GM18499 (cell line): ENCODE results near the gene NHLRC4.
A peak's percentile ranks its signal among the peaks of the same experiment; 100 is the strongest.

Source experiments
- ATAC-seq: cut with Tn5 transposase; IDR thresholded peaks from one replicate; pipeline ENCODE4 v1.9.1; 2021; ENCODE audit warnings: moderate number of reproducible peaks; ENCODE audit not compliant: insufficient read depth, unreplicated experiment

Gene NHLRC4

GRCh38 chr16:580946-581498 lies 14.2 kb downstream of the NHLRC4 start:
- no peak for ATAC-seq

- no peak for ATAC-seq
Measured at GRCh38 chr16:582218-582613, 15.4 kb downstream of the NHLRC4 start.

DNA sequence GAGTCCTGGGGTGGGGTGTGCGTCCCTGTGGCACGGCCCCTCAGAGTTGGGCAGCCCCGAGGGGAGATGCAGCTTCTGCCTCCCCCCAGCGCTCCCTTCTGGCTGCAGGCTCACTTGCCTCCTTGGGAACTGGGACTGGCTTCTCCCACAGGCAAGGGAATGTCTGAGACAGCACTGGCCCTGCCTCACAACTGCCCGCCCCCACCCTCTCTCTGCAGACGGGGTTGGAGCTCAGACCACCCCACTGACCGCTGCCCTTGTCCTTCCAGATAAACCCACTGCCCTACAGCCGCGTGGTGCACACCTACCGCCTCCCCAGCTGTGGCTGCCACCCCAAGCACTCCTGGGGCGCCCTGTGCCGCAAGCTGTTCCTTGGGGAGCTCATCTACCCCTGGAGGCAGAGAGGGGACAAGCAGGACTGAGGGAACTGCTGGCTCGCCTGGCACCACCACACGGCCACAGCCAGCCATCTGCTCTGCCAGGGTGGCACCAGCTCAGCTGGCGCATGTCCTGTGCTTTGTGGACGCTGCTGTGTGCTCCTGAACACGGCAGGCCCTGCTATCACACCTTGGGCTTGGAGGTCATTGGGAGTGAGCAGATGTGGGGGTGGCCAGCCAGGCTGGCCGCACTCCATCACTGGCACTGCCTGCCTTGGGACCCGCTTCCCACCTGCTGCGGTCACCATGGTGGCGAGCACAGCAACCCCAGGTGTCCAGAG lies 16.0 kb downstream of the NHLRC4 start:
- ATAC-seq, result no peak

GRCh38 chr16:583470-583814 lies 16.6 kb downstream of the NHLRC4 start:
- ATAC-seq, result no peak

DNA sequence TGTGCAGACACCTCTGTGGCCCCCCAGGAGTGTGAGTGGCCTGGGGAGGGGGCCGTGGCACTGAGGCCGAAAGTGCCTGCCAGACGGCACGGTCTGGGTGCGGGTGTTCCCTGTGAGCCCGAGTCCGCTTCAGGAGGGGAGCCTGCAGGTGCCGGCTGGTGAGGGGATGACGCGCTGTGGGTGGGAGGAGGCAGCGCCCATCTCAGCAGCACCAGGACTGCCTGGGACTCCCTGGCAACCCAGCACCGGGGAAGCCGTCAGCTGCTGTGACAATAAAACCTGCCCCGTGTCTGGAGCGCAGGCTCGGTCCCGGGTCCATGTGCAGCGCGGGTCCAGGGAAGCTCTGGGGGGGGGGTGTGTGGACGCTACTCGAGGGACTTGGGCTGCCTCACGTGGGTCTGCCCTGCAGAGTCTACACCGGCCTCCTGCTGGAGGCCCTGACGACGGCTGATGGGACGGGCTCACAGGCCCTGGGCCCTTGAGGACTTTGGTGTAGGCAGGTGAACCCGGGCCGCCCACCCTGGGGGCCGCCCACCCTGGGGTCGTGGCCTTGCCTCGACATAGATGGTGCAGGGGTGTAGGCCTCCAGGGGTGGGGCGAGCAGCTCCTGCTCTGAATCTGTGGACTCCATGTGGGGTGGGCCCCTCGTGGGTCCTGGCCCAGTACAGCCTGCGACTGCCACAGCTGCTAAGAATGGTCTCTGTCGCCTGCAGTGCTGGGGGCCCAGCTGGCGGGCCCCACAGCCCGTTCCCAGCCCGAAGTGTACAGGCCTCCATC lies 17.2 kb downstream of the NHLRC4 start:
- no peak for ATAC-seq

DNA sequence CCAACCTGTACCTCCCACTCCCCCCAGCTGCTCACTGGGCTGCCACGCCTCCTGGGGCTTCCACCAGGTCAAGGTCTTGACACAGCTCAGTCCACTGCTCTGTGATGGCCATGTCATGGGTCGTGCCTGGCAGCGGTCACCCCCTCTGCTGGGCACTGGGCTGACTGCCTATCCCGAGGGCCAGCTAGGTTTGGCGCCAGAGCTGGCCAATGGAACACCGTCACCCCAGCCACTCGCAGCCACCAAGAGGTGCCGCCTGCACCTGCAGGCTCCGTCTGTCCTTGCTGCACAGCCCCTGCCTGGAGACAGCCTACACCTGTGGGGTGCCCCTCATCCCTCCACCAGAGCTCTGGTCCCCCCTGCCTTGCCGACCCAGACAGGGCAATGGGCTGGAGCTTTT lies 18.5 kb downstream of the NHLRC4 start:
- no peak for ATAC-seq

GRCh38 chr16:586047-586644 lies 19.3 kb downstream of the NHLRC4 start:
- ATAC-seq, result no peak

- ATAC-seq, result no peak
Measured at GRCh38 chr16:586645-587590, 20.1 kb downstream of the NHLRC4 start.

DNA sequence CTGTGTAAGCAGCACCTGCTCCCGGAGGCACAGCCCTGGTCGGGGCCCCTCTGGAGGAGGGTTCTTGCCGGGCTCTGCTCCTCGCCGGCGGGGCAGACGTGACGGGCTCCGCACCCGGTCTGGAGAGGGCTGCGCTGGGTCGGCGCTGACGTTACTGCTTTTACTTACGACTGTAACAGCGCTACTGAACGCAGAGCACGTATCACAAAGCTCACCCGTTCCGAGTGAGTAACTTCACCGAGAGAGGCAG lies 21.8 kb downstream of the NHLRC4 start:
- no peak for ATAC-seq

DNA sequence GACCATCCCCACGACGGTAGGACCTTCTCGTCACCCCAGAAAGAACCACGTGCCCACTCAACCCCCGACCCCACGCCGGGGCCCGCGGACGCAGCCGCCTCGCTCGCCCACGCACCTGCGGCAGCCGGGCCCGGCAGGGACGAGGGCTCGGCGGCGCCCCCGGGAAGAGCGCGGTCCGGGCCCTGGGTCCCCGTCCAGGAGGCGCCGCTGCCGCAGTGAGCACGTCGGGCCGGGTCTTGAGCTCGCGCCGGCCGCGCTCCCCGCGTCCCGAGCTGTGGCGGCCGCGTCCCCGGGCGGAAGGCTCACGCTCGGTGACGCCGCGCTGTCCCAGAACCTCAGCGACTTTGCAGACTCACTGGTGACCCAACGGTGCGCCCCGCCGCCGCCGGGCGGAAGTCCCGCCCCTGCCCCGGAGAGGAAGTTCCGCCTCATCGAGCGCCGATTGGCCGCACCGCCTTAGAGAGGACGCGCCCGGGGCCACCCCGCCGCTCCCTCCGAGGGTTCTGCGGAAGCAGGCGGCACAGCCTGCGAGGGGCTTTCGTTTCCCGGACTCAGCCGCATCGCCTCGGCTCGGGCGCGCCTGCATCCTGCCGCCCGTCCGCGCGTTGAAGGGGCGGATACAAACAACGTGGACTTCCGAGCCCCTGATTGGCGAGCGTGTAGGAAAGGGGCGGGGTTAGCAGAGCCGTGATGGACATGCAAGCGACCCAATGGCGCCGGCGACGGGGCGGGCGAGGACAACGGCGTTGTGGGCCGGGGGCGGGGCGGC lies 22.3 kb downstream of the NHLRC4 start:
- peak; percentile 55 for ATAC-seq

- ATAC-seq, result peak; percentile 56
Measured at GRCh38 chr16:589658-590187, 22.9 kb downstream of the NHLRC4 start, which contains the start of gene RAB40C. Gene RAB40C, plus strand, starts transcription at chr16:590066. Its CDS starts 226 bp downstream, at chr16:590292.

DNA sequence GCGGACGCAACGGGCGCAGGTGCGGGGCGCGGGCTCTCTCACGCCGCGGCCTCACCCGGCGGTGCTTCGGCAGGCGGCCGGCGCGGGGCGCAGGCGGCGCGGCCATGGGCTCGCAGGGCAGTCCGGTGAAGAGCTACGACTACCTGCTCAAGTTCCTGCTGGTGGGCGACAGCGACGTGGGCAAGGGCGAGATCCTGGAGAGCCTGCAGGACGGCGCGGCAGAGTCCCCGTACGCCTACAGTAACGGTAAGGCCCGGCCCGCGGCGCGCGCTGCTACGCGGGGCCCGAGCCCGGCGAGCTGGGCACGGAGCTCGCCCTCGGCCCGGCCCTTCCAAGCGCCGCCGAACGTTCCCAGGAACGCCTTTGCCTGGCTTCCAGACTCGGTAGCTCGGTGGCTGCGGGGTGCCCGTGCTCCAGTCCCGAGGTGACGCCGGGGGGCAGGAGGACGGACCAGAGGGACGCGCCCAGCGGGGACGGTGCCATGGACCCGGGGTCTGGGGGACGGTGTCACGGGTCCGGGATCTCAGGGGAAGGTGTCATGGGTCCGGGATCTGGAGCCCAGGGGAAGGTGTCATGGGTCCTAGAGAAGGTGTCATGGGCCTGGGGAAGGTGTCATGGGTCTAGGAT lies 23.5 kb downstream of the NHLRC4 start:
- ATAC-seq, result no peak

- no peak for ATAC-seq
Measured at GRCh38 chr16:590815-591200, 24.0 kb downstream of the NHLRC4 start.

- no peak for ATAC-seq
Measured at GRCh38 chr16:591231-591630, 24.4 kb downstream of the NHLRC4 start.

- no peak for ATAC-seq
Measured at GRCh38 chr16:591892-592517, 25.2 kb downstream of the NHLRC4 start.

DNA sequence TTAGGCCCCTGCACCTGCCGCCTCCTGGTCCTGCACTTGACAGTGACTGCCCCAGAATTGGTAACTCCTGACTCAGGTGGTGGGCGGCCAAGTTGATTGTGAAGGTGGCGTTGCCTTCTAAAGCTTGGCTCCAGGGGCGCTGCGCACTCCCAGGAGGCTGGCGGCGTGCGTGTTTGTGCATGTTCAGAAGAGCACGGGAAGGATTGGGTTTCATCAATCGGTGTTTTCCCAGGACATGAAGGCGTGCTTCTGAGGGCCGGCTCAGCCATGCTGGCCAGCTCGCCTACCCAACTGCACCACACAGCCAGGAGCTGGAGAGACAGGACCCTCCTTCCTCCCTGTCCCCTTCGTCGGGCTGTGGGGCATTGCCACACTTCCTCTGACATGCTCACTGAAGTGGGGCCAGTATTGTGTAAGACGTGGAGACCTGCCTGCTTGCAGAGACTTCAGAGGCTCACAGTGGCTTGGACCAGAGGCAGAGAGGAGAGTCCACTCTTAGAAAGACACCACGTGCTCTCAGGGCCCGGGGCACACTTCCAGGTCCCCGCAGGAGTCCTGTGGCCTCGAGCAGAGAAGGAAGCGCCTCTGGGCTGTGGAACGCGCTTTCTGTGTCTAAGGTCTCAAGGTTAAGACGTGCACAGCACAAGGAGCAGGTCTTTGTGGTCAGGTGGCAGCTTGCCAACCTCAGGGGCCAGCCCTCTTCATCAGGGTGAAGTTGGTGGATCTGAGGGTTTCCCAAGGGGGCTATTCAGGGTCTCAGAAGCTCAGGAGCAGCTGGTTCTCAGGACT lies 25.9 kb downstream of the NHLRC4 start:
- no peak for ATAC-seq

DNA sequence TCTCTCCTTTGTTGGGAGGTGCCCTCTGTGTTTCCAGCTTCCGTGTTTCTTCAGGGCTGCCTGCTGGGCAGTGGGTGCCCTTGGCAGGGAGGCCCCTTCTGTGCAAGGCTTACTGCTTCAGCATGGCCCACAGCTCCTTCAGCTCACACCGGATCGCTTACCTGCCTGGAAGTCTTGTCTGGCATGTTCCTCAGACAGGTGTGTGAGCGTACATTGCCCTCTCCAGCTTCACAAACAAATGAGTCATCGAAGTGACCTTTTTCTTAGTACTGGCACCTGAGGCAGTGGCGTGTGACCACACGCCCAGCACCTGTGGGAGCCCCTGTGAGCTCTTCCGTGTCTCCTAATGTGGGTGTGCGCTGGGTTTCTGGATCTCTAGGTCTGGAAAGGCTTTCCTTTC lies 26.6 kb downstream of the NHLRC4 start:
- ATAC-seq, result no peak

GRCh38 chr16:593807-594206 lies 27.0 kb downstream of the NHLRC4 start:
- no peak for ATAC-seq
